Activated CD4-positive, alpha-beta memory T cell treated with anti-CD3 and anti-CD28 coated beads for 36 hours (primary cell): ENCODE measurements around the gene ZC3H14. TPM values are rescaled to one million over a fixed set of nuclear protein-coding genes. Genes with fewer than 3 reads are reported as not detected.

Experiments
- CTCF ChIA-PET: fragments of 350-600 bp; sonication (Branson Sonifier 250); formaldehyde crosslinking; loops from one replicate; lab custom pipeline; 2021; ENCODE audit warnings: antibody characterized with exemption, inconsistent platforms; lab: Charles Lee
- POLR2A ChIA-PET: fragments of 350-600 bp; sonication (Branson Sonifier 250); formaldehyde crosslinking; loops from one replicate; lab custom pipeline; 2021; ENCODE audit warnings: antibody characterized with exemption; lab: Charles Lee
- DNase-seq: peaks from one replicate; pipeline ENCODE4 v3.0.0-alpha.2; 2020
- H3K27ac Mint-ChIP-seq: one replicate; pipeline ENCODE4 v1.8.0; 2021; ENCODE audit warnings: mixed read lengths
- H3K27me3 Mint-ChIP-seq: one replicate; pipeline ENCODE4 v1.8.0; 2021; ENCODE audit warnings: mixed read lengths
- H3K36me3 Mint-ChIP-seq: one replicate; pipeline ENCODE4 v1.8.0; 2021; ENCODE audit warnings: mixed read lengths
- H3K4me1 Mint-ChIP-seq: one replicate; pipeline ENCODE4 v1.8.0; 2021; ENCODE audit warnings: low read depth, mixed read lengths
- H3K4me3 Mint-ChIP-seq: one replicate; pipeline ENCODE4 v1.8.0; 2021; ENCODE audit warnings: mild to moderate bottlenecking, mixed read lengths
- H3K9me3 Mint-ChIP-seq: one replicate; pipeline ENCODE4 v1.8.0; 2021; ENCODE audit warnings: mixed read lengths
- intact Hi-C: fragments of 100-400 bp; cut with micrococcal nuclease; formaldehyde crosslinking; loops from one replicate; pipeline ENCODE4 v1.15.1; 2023
- total RNA-seq, 2 experiments: library from RNA; stranded (reverse); gene quantifications; one replicate each; pipeline ENCODE4 v1.2.3, GENCODE V29; 2021

Gene ZC3H14
- total RNA-seq, 2 experiments from 2014 or later = 43.7 to 45.2 TPM

DNA sequence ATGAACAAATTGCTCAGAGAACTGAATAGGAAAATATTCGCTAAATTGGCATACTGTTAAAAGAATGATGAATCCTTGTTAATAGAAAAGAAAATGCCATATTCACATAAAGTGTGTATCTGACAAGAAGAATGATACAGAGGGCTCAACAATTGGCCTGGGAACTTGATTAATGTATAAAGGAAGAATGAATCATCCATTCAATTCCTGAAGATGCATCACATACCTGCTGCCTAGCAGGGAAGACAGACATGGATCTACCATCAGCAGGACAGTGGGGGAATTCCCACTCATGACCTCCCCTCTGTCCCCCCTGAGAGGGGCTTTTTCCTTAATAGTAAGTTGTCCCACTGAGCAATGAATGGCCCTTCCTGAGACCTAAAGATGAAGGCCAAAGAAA is 21.5 kb upstream of the ZC3H14 start:
- intact Hi-C loops = no loop called here
- no peak for DNase-seq
- H3K27ac Mint-ChIP-seq = no peak overlapping the region
- ChIA-PET CTCF (no interaction called here), POLR2A (no interaction called here)
- no peaks in the 10 kb centered on the region for H3K4me1 Mint-ChIP-seq
- H3K9me3 Mint-ChIP-seq = no peaks in the 10 kb centered on the region
- H3K27me3 Mint-ChIP-seq = peaks cover 4% of the 10 kb centered on the region
- H3K36me3 Mint-ChIP-seq = no peaks in the 10 kb centered on the region
- H3K4me3 Mint-ChIP-seq = no peak overlapping the region

DNA sequence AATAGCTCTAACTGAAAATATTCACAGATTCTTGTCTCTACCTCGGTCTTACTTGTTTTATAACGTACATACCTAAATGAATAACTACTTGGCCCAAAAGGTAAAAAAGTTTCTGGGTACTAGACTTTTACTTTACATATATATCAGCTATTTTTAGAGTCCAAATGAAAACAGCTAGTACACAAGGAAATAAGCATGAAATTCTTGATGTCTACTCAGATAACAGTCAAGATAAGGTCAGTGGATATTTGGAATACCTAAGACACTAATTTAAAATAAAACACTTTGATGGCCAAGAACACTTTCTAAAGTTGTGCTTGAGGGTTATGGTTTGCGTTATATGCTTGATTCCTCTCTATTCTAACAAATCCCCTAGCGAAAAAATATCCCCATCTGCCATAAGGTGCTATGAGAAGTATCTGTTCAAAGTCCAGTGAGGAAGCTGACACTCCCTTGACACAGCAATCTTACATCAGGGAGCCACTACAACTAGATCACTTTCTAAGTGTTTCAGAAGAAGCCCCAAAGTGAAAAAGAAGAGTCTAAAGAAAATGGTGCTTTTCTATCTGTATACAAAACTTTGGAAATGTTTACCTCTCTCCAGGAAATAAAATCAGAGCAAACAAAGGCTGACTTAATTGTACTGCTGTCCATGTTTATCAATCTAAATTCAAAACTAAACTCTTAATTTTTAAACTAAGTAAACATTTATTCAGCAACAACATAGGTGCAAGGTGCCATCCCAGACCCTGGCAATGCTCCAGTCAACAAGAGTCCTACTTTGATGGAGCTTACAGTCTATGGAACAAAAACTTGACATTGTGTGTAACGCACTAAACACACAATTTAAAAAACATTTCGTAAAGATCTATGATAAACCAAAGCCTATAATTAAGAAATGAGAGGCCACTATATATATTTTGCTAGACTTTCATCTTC is 19.7 kb upstream of the ZC3H14 start:
- no peaks in the 10 kb centered on the region for H3K36me3 Mint-ChIP-seq
- no peak overlapping the region for H3K27ac Mint-ChIP-seq
- no peaks in the 10 kb centered on the region for H3K4me1 Mint-ChIP-seq
- H3K9me3 Mint-ChIP-seq = no peaks in the 10 kb centered on the region
- DNase-seq = no peak
- intact Hi-C loops = no loop called here
- H3K27me3 Mint-ChIP-seq = peaks cover 4% of the 10 kb centered on the region
- no peak overlapping the region for H3K4me3 Mint-ChIP-seq
- ChIA-PET CTCF (no interaction called here), POLR2A (no interaction called here)

DNA sequence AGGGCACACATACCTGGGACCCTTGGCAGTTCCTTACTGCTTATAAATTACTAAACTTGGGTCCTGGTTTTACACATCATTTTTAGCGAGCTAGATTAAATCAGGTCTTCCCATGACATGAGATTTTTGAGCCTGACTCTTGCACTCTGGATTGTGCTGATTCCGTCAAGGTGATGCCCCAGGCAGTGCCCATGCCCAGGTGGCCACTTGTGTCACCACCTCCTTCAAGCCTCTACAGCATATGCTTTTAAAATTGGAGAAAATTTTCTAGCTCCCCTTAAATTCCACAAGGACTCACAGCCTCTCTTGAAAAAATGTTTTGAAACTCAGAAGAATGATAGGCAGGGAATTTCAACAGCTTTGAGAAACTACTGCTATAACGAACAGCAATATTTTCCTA is 17.6 kb upstream of the ZC3H14 start:
- peaks cover 3% of the 10 kb centered on the region for H3K27me3 Mint-ChIP-seq
- CTCF ChIA-PET = no interaction called here
- H3K9me3 Mint-ChIP-seq = no peaks in the 10 kb centered on the region
- H3K4me3 Mint-ChIP-seq = no peak overlapping the region
- POLR2A ChIA-PET = no interaction called here
- no peaks in the 10 kb centered on the region for H3K4me1 Mint-ChIP-seq
- intact Hi-C loops = no loop called here
- H3K27ac Mint-ChIP-seq = no peak overlapping the region
- no peak for DNase-seq
- H3K36me3 Mint-ChIP-seq = no peaks in the 10 kb centered on the region

DNA sequence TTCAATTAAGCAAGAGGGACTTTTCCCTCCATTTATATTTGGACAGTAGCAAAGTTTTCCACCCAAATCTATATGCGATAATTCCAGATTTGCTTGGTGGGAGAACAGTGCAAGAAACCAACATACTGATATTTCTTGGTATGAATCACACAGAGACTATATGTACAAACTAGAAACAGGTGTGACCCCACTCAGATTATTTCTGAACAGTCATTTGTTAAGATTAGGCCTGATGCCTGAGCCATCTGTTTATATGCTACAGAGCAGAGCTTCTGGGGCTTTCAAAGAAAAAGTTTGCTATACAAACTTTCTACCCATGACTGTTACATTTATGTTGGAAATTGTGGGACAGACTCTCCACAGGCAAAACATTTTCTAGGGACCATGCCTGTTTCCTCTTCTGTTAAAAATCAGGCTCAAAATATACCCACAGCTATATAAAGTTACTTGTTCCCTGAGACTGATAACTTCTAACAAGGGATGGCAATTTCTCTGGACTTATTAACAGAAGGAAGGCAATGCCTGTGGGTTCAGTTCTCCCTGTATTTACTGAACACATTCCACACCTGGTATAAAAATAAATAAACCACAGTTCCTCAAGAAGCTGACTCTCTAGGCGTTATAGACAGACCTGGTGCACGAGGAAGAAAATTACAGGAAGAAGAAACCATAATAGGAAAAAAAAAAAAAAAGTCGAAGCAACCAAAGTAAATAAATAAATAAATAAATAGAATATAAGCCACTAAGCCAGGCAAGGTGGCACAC is 16.0 kb upstream of the ZC3H14 start:
- intact Hi-C loops = no loop called here
- H3K27me3 Mint-ChIP-seq = peaks cover 5% of the 10 kb centered on the region
- H3K36me3 Mint-ChIP-seq = no peaks in the 10 kb centered on the region
- H3K27ac Mint-ChIP-seq = no peak overlapping the region
- no peaks in the 10 kb centered on the region for H3K9me3 Mint-ChIP-seq
- H3K4me3 Mint-ChIP-seq = no peak overlapping the region
- ChIA-PET CTCF (no interaction called here), POLR2A (no interaction called here)
- DNase-seq = no peak
- H3K4me1 Mint-ChIP-seq = peaks cover 1% of the 10 kb centered on the region

DNA sequence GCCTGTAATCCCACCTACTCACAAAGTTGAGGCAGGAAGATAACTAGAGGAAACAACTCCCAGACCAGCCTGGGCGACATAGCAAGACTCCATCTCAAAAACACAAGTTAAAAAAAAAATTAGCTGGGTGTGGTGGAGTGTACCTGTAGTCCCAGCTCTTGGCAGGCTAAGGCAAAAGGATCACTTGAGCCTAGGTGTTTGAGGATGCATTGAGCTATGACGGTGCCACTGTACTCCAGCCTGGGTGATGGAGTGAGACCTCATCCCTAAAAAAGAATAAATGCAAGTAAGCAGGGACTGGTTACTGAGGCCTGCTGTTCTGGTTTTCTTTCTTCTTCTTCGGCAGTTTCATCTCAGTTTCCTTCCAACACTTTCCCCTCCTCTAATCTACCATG is 15.5 kb upstream of the ZC3H14 start:
- POLR2A ChIA-PET = no interaction called here
- Mint-ChIP-seq H3K4me1 (peaks cover 2% of the 10 kb centered on the region), H3K27ac (no peak overlapping the region), H3K36me3 (no peaks in the 10 kb centered on the region), H3K27me3 (peaks cover 11% of the 10 kb centered on the region), H3K4me3 (no peak overlapping the region), H3K9me3 (no peaks in the 10 kb centered on the region)
- no peak for DNase-seq
- intact Hi-C loops = no loop called here
- CTCF ChIA-PET = no interaction called here

DNA sequence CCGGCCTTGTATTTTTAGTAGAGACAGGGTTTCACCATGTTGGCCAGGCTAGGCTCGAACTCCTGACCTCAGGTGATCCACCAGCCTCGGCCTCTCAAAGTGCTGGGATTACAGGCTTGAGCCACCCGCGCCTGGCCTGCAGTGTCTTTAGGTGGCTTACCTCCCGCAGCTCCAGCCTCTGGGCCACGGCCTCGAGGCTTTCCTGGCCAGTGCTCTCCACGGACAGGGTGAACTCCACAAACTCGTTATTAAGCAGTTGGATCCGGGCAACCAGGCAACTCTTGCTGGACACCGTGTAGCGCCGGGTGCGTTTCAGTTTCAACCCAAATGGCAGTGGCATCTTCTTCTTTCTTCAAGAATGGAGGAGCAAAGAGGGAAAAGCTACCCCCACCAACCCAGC is 12.8 kb upstream of the ZC3H14 start:
- peaks cover 7% of the 10 kb centered on the region for H3K4me1 Mint-ChIP-seq
- H3K36me3 Mint-ChIP-seq = no peaks in the 10 kb centered on the region
- no peak for DNase-seq
- no peak overlapping the region for H3K4me3 Mint-ChIP-seq
- peaks cover 25% of the 10 kb centered on the region for H3K27me3 Mint-ChIP-seq
- CTCF ChIA-PET = no interaction called here
- H3K9me3 Mint-ChIP-seq = no peaks in the 10 kb centered on the region
- POLR2A ChIA-PET = no interaction called here
- H3K27ac Mint-ChIP-seq = no peak overlapping the region
- intact Hi-C loops = loop anchor here (10.0 kb wide), 2 partner anchors 165 to 1405 kb away; partner anchors contain the start of genes EFCAB11, SPATA7 and TDP1

DNA sequence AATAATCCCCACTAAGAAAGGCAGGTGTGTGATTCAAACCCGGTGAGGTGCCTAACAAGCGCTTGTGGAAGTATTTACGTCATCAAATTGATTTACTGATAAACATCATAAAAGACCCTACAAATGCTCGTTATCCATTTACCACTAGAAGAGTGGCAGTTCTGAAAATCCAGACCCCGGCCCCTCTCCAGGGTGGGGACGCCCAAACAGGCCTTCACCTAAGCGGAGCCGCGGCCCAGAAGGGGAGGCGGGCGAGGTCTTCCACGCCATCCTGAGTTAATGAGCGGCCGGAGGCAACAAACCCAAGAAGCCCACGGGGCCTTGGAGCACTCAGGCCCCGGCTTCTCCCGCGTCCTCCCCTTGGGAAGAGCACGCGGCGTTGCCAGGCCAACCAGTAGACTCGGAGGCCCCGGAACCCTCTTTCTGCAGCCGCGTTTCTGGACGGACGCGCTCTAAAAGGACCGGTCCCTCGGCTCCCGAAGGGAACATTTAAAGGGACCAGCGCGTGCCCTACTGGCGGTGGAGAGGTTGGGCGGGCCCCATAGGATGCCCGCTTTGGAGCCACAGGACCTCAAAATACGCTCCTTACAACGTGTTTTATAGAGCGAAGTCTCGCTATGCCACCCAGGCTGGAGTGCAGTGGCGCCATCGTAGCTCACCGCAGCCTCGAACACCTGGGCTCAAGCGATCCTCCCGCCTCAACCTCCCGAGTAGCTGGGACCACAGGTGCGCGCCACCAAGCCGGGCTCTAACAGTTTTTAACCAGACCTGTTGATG is 11.6 kb upstream of the ZC3H14 start:
- Mint-ChIP-seq H3K36me3 (no peaks in the 10 kb centered on the region), H3K27me3 (peaks cover 34% of the 10 kb centered on the region), H3K4me3 (peak overlapping the region; percentile 62), H3K9me3 (no peaks in the 10 kb centered on the region), H3K4me1 (peaks cover 10% of the 10 kb centered on the region), H3K27ac (no peak overlapping the region)
- POLR2A ChIA-PET = no interaction called here
- DNase-seq = peak; percentile 69
- CTCF ChIA-PET = interaction anchor here (0.5 kb wide), 1 partner anchor 190 kb away, joined by 3 read pairs; no protein-coding TSS in a partner anchor
- intact Hi-C loops = loop anchor here (10.0 kb wide), 2 partner anchors 166 to 1404 kb away; partner anchors contain the start of genes EFCAB11, SPATA7 and TDP1

DNA sequence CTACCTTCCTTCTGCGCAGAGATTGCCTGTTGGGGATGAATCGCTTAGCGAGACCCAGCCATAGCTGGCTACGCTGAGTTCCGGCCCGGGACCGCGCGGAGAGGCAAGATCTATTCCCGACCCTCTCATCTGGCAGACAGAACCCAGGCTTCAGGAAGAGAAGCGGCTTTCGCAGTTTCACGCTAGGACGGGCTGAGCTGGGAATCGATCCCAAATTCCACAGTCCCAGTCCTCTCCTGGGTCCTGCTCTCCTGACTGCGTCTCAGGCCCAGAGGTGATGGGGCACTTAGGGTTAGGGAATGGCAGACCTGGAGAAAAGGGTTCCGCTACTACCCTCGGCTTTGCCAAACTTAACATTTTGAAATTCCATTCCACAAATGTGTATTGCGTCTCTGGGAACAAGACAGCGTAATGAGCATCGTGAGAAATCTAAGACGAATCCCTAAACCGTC is 10.8 kb upstream of the ZC3H14 start:
- peaks cover 38% of the 10 kb centered on the region for H3K27me3 Mint-ChIP-seq
- peaks cover 18% of the 10 kb centered on the region for H3K4me1 Mint-ChIP-seq
- CTCF ChIA-PET = interaction anchor here (0.5 to 1.3 kb wide), 2 partner anchors 59 to 189 kb away, joined by 3 to 5 read pairs; no protein-coding TSS in a partner anchor
- H3K36me3 Mint-ChIP-seq = no peaks in the 10 kb centered on the region
- intact Hi-C loops = loop anchor here (10.0 kb wide), 2 partner anchors 167 to 1403 kb away; partner anchors contain the start of genes EFCAB11, SPATA7 and TDP1
- no peaks in the 10 kb centered on the region for H3K9me3 Mint-ChIP-seq
- no peak overlapping the region for H3K27ac Mint-ChIP-seq
- POLR2A ChIA-PET = no interaction called here
- H3K4me3 Mint-ChIP-seq = peak overlapping the region; percentile 62
- DNase-seq = no peak

DNA sequence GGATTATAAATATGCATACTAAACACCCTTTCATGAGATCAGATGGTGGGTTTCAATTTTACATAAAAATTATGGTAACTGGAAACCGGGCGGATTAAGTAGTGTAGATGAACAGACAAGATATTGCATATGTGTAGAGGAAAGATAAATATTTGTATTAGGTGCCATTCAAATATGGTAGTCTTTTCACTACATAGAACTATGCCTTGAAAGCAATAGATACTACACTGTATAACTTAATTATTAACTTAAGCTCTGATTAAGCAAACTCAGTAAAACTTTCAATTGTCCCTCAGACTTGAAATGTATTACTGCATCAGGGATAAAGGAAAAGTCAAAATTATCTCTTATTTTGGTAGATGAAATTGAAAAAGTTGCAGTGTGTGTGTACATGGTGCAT is 10.0 kb upstream of the ZC3H14 start:
- Mint-ChIP-seq H3K36me3 (no peaks in the 10 kb centered on the region), H3K9me3 (no peaks in the 10 kb centered on the region), H3K27ac (no peak overlapping the region), H3K4me3 (no peak overlapping the region), H3K4me1 (peaks cover 26% of the 10 kb centered on the region), H3K27me3 (peaks cover 38% of the 10 kb centered on the region)
- no peak for DNase-seq
- intact Hi-C loops = loop anchor here (10.0 kb wide), 2 partner anchors 168 to 1402 kb away; partner anchors contain the start of genes EFCAB11, SPATA7 and TDP1
- CTCF ChIA-PET = interaction anchor here (1.3 kb wide), 1 partner anchor 60 kb away, joined by 5 read pairs; no protein-coding TSS in a partner anchor
- POLR2A ChIA-PET = interaction anchor here (0.9 kb wide), 1 partner anchor 13 kb away, joined by 3 read pairs; no protein-coding TSS in a partner anchor

DNA sequence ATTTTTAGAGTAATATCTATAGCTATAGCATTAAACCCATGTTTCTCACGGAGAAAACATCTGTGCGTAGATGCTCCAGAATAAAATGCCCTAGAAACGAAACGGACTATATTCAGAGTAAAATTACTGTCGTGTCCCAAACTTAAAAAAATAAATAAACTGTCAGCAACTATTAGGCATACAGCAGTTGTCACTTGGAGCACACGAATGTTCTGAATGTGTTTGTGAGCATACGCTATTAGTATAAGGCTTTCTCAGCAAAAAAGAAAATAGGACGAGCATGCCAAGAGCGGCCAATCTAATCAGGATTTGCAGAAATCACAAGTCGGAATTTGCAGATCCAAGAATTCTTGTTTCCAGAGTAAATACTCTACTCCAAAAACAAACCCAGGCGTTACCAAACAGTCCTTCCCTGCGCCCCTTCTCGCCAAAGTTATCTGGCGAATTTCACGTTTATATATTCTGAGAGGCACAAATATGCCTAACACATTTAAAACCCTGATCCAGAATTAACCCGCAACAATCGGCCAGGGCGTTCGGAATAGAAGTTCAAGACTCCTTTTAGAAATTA is 8.9 kb upstream of the ZC3H14 start:
- Mint-ChIP-seq H3K36me3 (no peaks in the 10 kb centered on the region), H3K4me1 (peaks cover 30% of the 10 kb centered on the region), H3K27me3 (peaks cover 41% of the 10 kb centered on the region), H3K4me3 (peak overlapping the region; percentile 61), H3K27ac (no peak overlapping the region), H3K9me3 (no peaks in the 10 kb centered on the region)
- DNase-seq = no peak
- intact Hi-C loops = loop anchor here (10.0 kb wide), 2 partner anchors 169 to 1401 kb away; partner anchors contain the start of genes EFCAB11, SPATA7 and TDP1
- POLR2A ChIA-PET = interaction anchor here (0.9 kb wide), 1 partner anchor 11 kb away, joined by 3 read pairs; no protein-coding TSS in a partner anchor
- CTCF ChIA-PET = no interaction called here
